Kidney capillary endothelial cell (primary cell): ENCODE measurements around the gene WFDC6.
"Not testable (repeated sequence)": the region's sequence is repeated elsewhere in the genome, so short reads cannot be mapped to it uniquely, and the experiment has no call there.

Experiments
- DNase-seq: peaks from one replicate; pipeline ENCODE4 v3.0.0-alpha.2; 2018; ENCODE audit warnings: low spot score

Gene WFDC6

GRCh38 chr20:45539382-45539781 lies at the start of gene WFDC6:
WFDC6 (minus strand) TSS chr20:45539482; CDS start chr20:45539407, 75 bp downstream.
- no peak for DNase-seq

GRCh38 chr20:45588800-45589199 lies 49.5 kb upstream of the WFDC6 start:
- no peak for DNase-seq

GRCh38 chr20:45585986-45586385 lies 46.7 kb upstream of the WFDC6 start:
- not testable (repeated sequence) for DNase-seq

GRCh38 chr20:45584294-45584693 lies 45.0 kb upstream of the WFDC6 start:
- not testable (repeated sequence) for DNase-seq

GRCh38 chr20:45583502-45583901 lies 44.2 kb upstream of the WFDC6 start:
- no peak for DNase-seq

- DNase-seq: no peak
Observed at GRCh38 chr20:45581702-45582101, 42.4 kb upstream of the WFDC6 start.

GRCh38 chr20:45579184-45579583 lies 39.9 kb upstream of the WFDC6 start, which contains the start of gene WFDC8:
WFDC8 (minus strand) TSS chr20:45579284; CDS start chr20:45579247, 37 bp downstream.
- no peak for DNase-seq

- no peak for DNase-seq
Observed at GRCh38 chr20:45578231-45578630, 38.9 kb upstream of the WFDC6 start.

- DNase-seq: no peak
Observed at GRCh38 chr20:45576995-45577394, 37.7 kb upstream of the WFDC6 start.

GRCh38 chr20:45575931-45576330 lies 36.6 kb upstream of the WFDC6 start:
- DNase-seq: no peak

- DNase-seq: not testable (repeated sequence)
Observed at GRCh38 chr20:45569650-45570049, 30.4 kb upstream of the WFDC6 start.

- DNase-seq: no peak
Observed at GRCh38 chr20:45564760-45565276, 25.5 kb upstream of the WFDC6 start.

- no peak for DNase-seq
Observed at GRCh38 chr20:45555198-45555597, 15.9 kb upstream of the WFDC6 start.

- no peak for DNase-seq
Observed at GRCh38 chr20:45552456-45552855, 13.2 kb upstream of the WFDC6 start.

- DNase-seq: no peak
Observed at GRCh38 chr20:45550765-45551164, 11.5 kb upstream of the WFDC6 start.

- no peak for DNase-seq
Observed at GRCh38 chr20:45548410-45548809, 9.1 kb upstream of the WFDC6 start.

GRCh38 chr20:45547206-45547770 lies 8.0 kb upstream of the WFDC6 start, which contains the start of gene EPPIN:
EPPIN (minus strand) TSS chr20:45547401; CDS start chr20:45547357, 44 bp downstream.
- no peak for DNase-seq

- DNase-seq: no peak
Observed at GRCh38 chr20:45545754-45546453, 6.6 kb upstream of the WFDC6 start.

- no peak for DNase-seq
Observed at GRCh38 chr20:45545351-45545750, 6.1 kb upstream of the WFDC6 start.

- DNase-seq: no peak
Observed at GRCh38 chr20:45538209-45538799, 978 bp downstream of the WFDC6 start.

GRCh38 chr20:45527294-45527693 lies 12.0 kb downstream of the WFDC6 start:
- no peak for DNase-seq

GRCh38 chr20:45523821-45524220 lies 15.5 kb downstream of the WFDC6 start:
- DNase-seq: no peak

- DNase-seq: no peak
Observed at GRCh38 chr20:45518282-45518681, 21.0 kb downstream of the WFDC6 start.
